Endothelial cell of umbilical vein (primary cell): ENCODE data around the gene AACS. TPM values are rescaled to one million over a fixed set of nuclear protein-coding genes. Genes with fewer than 3 reads are reported as not detected.

Source experiments
- BruUV-seq: library from RNA; stranded (reverse); fragments of 400-500 nt; replicated peaks from 2 replicates; lab custom pipeline; 2021; lab: Mats Ljungman, UMichigan
- CTCF ChIA-PET: fragments of 300-600, 350-600 bp; sonication (Branson Sonifier 250); formaldehyde crosslinking; loops from one replicate; lab custom pipeline; 2021; ENCODE audit warnings: antibody characterized with exemption, inconsistent platforms; lab: Charles Lee
- POLR2A ChIA-PET: fragments of 300-600, 350-600 bp; sonication (Branson Sonifier 250); formaldehyde crosslinking; loops from one replicate; lab custom pipeline; 2021; ENCODE audit warnings: antibody characterized with exemption, inconsistent platforms; lab: Charles Lee
- DNase-seq: peaks from one replicate; pipeline ENCODE4 v3.0.0-alpha.2; 2011; ENCODE audit warnings: low read depth, low spot score
- FAIRE-seq: peaks from 2 replicates; lab custom pipeline; 2011; peaks lifted over from hg19 to GRCh38; lab: Jason Lieb, UNC
- H2AFZ ChIP-seq: 2 replicates; pipeline ENCODE4 v1.6.0; 2012; ENCODE audit warnings: low read depth, low read length, control low read depth, inconsistent platforms
- H3K27ac ChIP-seq: 2 replicates; pipeline ENCODE4 v1.5.1; 2011; ENCODE audit warnings: low read depth, mild to moderate bottlenecking, control low read depth, low read length, moderate library complexity; ENCODE audit not compliant: insufficient read depth
- H3K27me3 ChIP-seq, 2 experiments: 2 replicates each; pipeline versions ENCODE4 v1.6.0 to v1.6.1; 2011; ENCODE audit warnings: low read length in 2 of 2, mixed read lengths in 1 of 2; ENCODE audit not compliant: control insufficient read depth in 2 of 2, insufficient read depth in 2 of 2
- H3K36me3 ChIP-seq, 2 experiments: 2 replicates in 1 of 2; 3 replicates in 1 of 2; pipeline ENCODE4 v1.5.1; 2011; ENCODE audit warnings: low read length in 2 of 2, mild to moderate bottlenecking in 1 of 2, moderate library complexity in 1 of 2; ENCODE audit not compliant: control insufficient read depth in 2 of 2, insufficient read depth in 2 of 2; ENCODE audit errors: extremely low read depth in 1 of 2
- H3K4me1 ChIP-seq: 3 replicates; pipeline ENCODE4 v1.5.1; 2011; ENCODE audit warnings: mild to moderate bottlenecking, low read length; ENCODE audit not compliant: control insufficient read depth, insufficient read depth; ENCODE audit errors: extremely low read depth
- H3K4me2 ChIP-seq: 2 replicates; pipeline ENCODE4 v1.6.1; 2011; ENCODE audit warnings: low read length, control low read depth, mixed read lengths; ENCODE audit not compliant: insufficient read depth
- H3K4me3 ChIP-seq, 3 experiments: fragments of 200-600 bp in 1 of 3; sonication (generic), shearing (Covaris generic) in 1 of 3; replicated peaks in 1 of 3; 2 replicates each; pipeline ENCODE4 v1.5.1; 2011 to 2016; ENCODE audit warnings: control low read depth in 3 of 3, low read length in 3 of 3, mild to moderate bottlenecking in 2 of 3, inconsistent platforms in 1 of 3, low read depth in 1 of 3, moderate library complexity in 1 of 3; ENCODE audit not compliant: insufficient read depth in 1 of 3
- H3K79me2 ChIP-seq: 2 replicates; pipeline ENCODE4 v1.6.0; 2012; ENCODE audit warnings: low read length, inconsistent platforms; ENCODE audit not compliant: control insufficient read depth, insufficient read depth
- H3K9ac ChIP-seq: replicated peaks from 2 replicates; pipeline ENCODE3; 2011; ENCODE audit warnings: low read length, control low read depth; ENCODE audit not compliant: insufficient read depth; ENCODE audit errors: extremely low read depth
- H3K9me1 ChIP-seq: replicated peaks from 3 replicates; pipeline ENCODE4 v1.6.0; 2011; ENCODE audit warnings: mild to moderate bottlenecking, low read length; ENCODE audit not compliant: control insufficient read depth, insufficient read depth; ENCODE audit errors: extremely low read depth
- H3K9me3 ChIP-seq: replicated peaks from 2 replicates; pipeline ENCODE4 v1.5.1; 2012; ENCODE audit warnings: low read length, inconsistent platforms; ENCODE audit not compliant: control insufficient read depth, insufficient read depth
- H4K20me1 ChIP-seq: replicated peaks from 2 replicates; pipeline ENCODE3; 2011; ENCODE audit warnings: mild to moderate bottlenecking, low read length; ENCODE audit not compliant: control insufficient read depth, insufficient read depth; ENCODE audit errors: extremely low read depth
- CTCF ChIP-seq, 2 donors: IDR thresholded peaks; 1 replicate in 1 of 2; 2 replicates in 1 of 2; pipeline ENCODE4 v1.5.1; 2011; ENCODE audit warnings: low read length in 2 of 2, mild to moderate bottlenecking in 2 of 2, moderate library complexity in 2 of 2, control low read depth in 1 of 2, inconsistent platforms in 1 of 2, low read depth in 1 of 2; ENCODE audit not compliant: insufficient read depth in 1 of 2; ENCODE audit errors: extremely low read depth in 1 of 2
- EZH2 ChIP-seq: IDR thresholded peaks from 2 replicates; pipeline ENCODE4 v1.6.1; 2012; ENCODE audit warnings: borderline replicate concordance, low read depth, mild to moderate bottlenecking, moderate library complexity, low read length, inconsistent platforms; ENCODE audit not compliant: severe bottlenecking
- FOS ChIP-seq: IDR thresholded peaks from 2 replicates; pipeline ENCODE4 v1.6.1; 2011; ENCODE audit warnings: mild to moderate bottlenecking, low read length, moderate library complexity, borderline replicate concordance; ENCODE audit not compliant: insufficient read depth
- GATA2 ChIP-seq: IDR thresholded peaks from 2 replicates; pipeline ENCODE4 v1.7.0; 2011; ENCODE audit warnings: low read depth, mild to moderate bottlenecking, moderate library complexity, mixed read lengths, low read length; ENCODE audit not compliant: insufficient read length, insufficient read depth
- JUN ChIP-seq: IDR thresholded peaks from 2 replicates; pipeline ENCODE4 v1.6.1; 2011; ENCODE audit warnings: borderline replicate concordance, low read depth; ENCODE audit not compliant: insufficient read length, insufficient read depth
- MYC ChIP-seq: IDR thresholded peaks from one replicate; pipeline ENCODE4 v1.6.1; 2011; ENCODE audit warnings: mild to moderate bottlenecking, low read depth, low read length
- POLR2A ChIP-seq: IDR thresholded peaks from 2 replicates; pipeline ENCODE4 v1.6.1; 2012; ENCODE audit warnings: low read depth, mild to moderate bottlenecking, control low read depth, low read length
- POLR2AphosphoS5 ChIP-seq: IDR thresholded peaks from 2 replicates; pipeline ENCODE4 v1.6.1; 2012; ENCODE audit warnings: low read depth, mild to moderate bottlenecking, control low read depth, low read length, moderate library complexity; ENCODE audit not compliant: insufficient read depth
- dilution Hi-C: fragments of 300-500 bp; cut with MboI; formaldehyde crosslinking; loops from one replicate; pipeline ENCODE4 v1.15.0; 2019; ENCODE audit warnings: low sequenced_read_pairs; ENCODE audit not compliant: extremely low pct_ligation_motif_present
- intact Hi-C: fragments of 100-400 bp; cut with micrococcal nuclease; formaldehyde crosslinking; loops from one replicate; pipeline ENCODE4 v1.10.0; 2022
- polyA plus RNA-seq, 4 experiments: library from polyadenylated mRNA; depleted of rRNA in 3 of 4; stranded (reverse) in 3 of 4; unstranded in 1 of 4; fragments of >200 nt; gene quantifications; 2 replicates each; pipeline versions ENCODE4 v1.2.1 to v1.2.3, GENCODE V29; 2011 to 2012; ENCODE audit warnings: missing spikeins in 1 of 4
- total RNA-seq: library from RNA; stranded (reverse); gene quantifications from 2 replicates; pipeline ENCODE4 v1.2.3, GENCODE V29; 2021
- TF ChIP-seq, protein P1 (sequence below): IDR thresholded peaks from 2 replicates; pipeline ENCODE4 v1.6.1; 2011; ENCODE audit not compliant: insufficient read depth, insufficient read length

AACS gene
- total and polyA plus RNA-seq, 2 donors (not counting 3 experiments of a cell fraction or from before 2014, with no cell fraction given) = 34.7 to 40.3 TPM

- no peak for TF ChIP-seq POLR2A
- no peak for TF ChIP-seq MYC
- TF ChIP-seq EZH2 = no peak
- no peak for DNase-seq
- Histone ChIP-seq H3K4me2 (no peak overlapping the region), H3K27ac (no peak overlapping the region), H3K9me1 (no peaks in the 10 kb centered on the region), H3K9ac (no peak overlapping the region), H3K36me3 (no peaks in the 10 kb centered on the region), H3K4me3 (no peak overlapping the region), H3K4me1 (no peaks in the 10 kb centered on the region), H3K9me3 (no peaks in the 10 kb centered on the region), H2AFZ (no peak overlapping the region), H3K27me3 (peaks cover 27 to 31% of the 10 kb centered on the region in 2 experiments), H4K20me1 (no peaks in the 10 kb centered on the region), H3K79me2 (no peaks in the 10 kb centered on the region)
- dilution Hi-C loops = no loop called here
- intact Hi-C loops = no loop called here
- ChIA-PET CTCF (no interaction called here), POLR2A (no interaction called here)
- FAIRE-seq = no peak
- no TSS peak for BruUV-seq
Measured at GRCh38 chr12:125191361-125192087, 126.3 kb downstream of the AACS start.

- no peaks in the 10 kb centered on the region for H3K4me1 ChIP-seq
- H3K79me2 ChIP-seq = no peaks in the 10 kb centered on the region
- H3K4me2 ChIP-seq = no peak overlapping the region
- intact Hi-C loops (no loop called here), dilution Hi-C loops (no loop called here)
- no peak for DNase-seq
- POLR2A ChIA-PET = no interaction called here
- no peaks in the 10 kb centered on the region for H3K9me3 ChIP-seq
- no peak overlapping the region for H3K27ac ChIP-seq
- no TSS peak for BruUV-seq
- TF ChIP-seq EZH2 (no peak), JUN (no peak), POLR2AphosphoS5 (no peak), GATA2 (no peak), POLR2A (no peak), CTCF (IDR thresholded peaks at IDR 0.05; ENCODE audit: extremely low read depth in 1 of 2, insufficient read depth in 1 of 2, low read depth in 1 of 2, low read length in 2 of 2) (no peak), FOS (no peak), MYC (no peak)
- TF ChIP-seq, protein P1, sequence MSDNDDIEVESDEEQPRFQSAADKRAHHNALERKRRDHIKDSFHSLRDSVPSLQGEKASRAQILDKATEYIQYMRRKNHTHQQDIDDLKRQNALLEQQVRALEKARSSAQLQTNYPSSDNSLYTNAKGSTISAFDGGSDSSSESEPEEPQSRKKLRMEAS = no peak
- no peak for FAIRE-seq
- H3K4me3 ChIP-seq = no peak overlapping the region
- CTCF ChIA-PET = interaction anchor here (1.2 to 1.8 kb wide), 2 partner anchors 9 to 10 kb away, joined by 5 to 9 read pairs; no protein-coding TSS in a partner anchor
- no peaks in the 10 kb centered on the region for H3K36me3 ChIP-seq
- no peaks in the 10 kb centered on the region for H3K9me1 ChIP-seq
- H3K27me3 ChIP-seq = peaks cover 17 to 23% of the 10 kb centered on the region in 2 experiments
- H4K20me1 ChIP-seq = no peaks in the 10 kb centered on the region
- no peak overlapping the region for H3K9ac ChIP-seq
- no peak overlapping the region for H2AFZ ChIP-seq
Measured at GRCh38 chr12:125192690-125193221, 127.5 kb downstream of the AACS start.
